Heart left ventricle (tissue), 16 donors: ENCODE measurements around the gene TPT1. TPM values are rescaled to one million over a fixed set of nuclear protein-coding genes. Genes with fewer than 3 reads are reported as not detected.

Experiments
- ATAC-seq, 4 donors: fragments of 200-7000 bp; cut with Tn5 transposase; one replicate each; pipeline ENCODE4 v1.9.1; 2020 to 2022; ENCODE audit warnings: moderate library complexity in 4 of 4, mild to moderate bottlenecking in 3 of 4, moderate number of reproducible peaks in 1 of 4
- DNase-seq, 5 donors: peaks; one replicate each; pipeline ENCODE4 v3.0.0-alpha.2; 2020
- H3K27ac ChIP-seq, 12 donors: fragments of 200-600 bp; sonication (generic) in 4 of 12; one replicate each; pipeline versions ENCODE4 v1.5.0 to v1.8.0; 2016 to 2022; ENCODE audit warnings: mild to moderate bottlenecking in 2 of 12
- H3K27me3 ChIP-seq, 9 donors: fragments of 200-600 bp; sonication (generic) in 2 of 9; one replicate each; pipeline versions ENCODE4 v1.5.1 to v1.8.0; 2016 to 2022; ENCODE audit warnings: mild to moderate bottlenecking in 3 of 9
- H3K36me3 ChIP-seq, 9 donors: fragments of 200-600 bp; sonication (generic) in 2 of 9; one replicate each; pipeline versions ENCODE4 v1.5.0 to v1.8.0; 2018 to 2022; ENCODE audit warnings: mild to moderate bottlenecking in 2 of 9
- H3K4me1 ChIP-seq, 12 donors: fragments of 200-600 bp; sonication (generic) in 4 of 12; one replicate each; pipeline versions ENCODE4 v1.5.0 to v1.8.0; 2016 to 2022; ENCODE audit warnings: mild to moderate bottlenecking in 3 of 12
- H3K4me3 ChIP-seq, 12 donors: fragments of 200-600 bp; sonication (generic) in 4 of 12; one replicate each; pipeline versions ENCODE4 v1.5.0 to v1.8.0; 2017 to 2022; ENCODE audit warnings: mild to moderate bottlenecking in 9 of 12, moderate library complexity in 4 of 12
- H3K9me3 ChIP-seq, 12 donors: fragments of 200-600 bp; sonication (generic) in 4 of 12; one replicate each; pipeline versions ENCODE4 v1.5.0 to v1.8.0; 2016 to 2022; ENCODE audit warnings: mild to moderate bottlenecking in 1 of 12
- CTCF ChIP-seq, 12 donors: fragments of 200-600 bp; sonication (generic) in 4 of 12; IDR thresholded peaks; one replicate each; pipeline versions ENCODE4 v1.5.0 to v1.8.0; 2018 to 2022; ENCODE audit warnings: antibody characterized with exemption in 12 of 12, mild to moderate bottlenecking in 5 of 12
- POLR2A ChIP-seq, 2 donors: fragments of 450-650 bp; IDR thresholded peaks; one replicate each; pipeline ENCODE4 v1.6.1; 2017; ENCODE audit warnings: antibody characterized with exemption in 2 of 2, mild to moderate bottlenecking in 2 of 2, moderate library complexity in 2 of 2
- WGBS, 4 donors: extraction: QIAGEN DNeasy Blood & Tissue Kit in 2 of 4; methylation state at CpG; one replicate each; pipeline versions ENCODE4 v1.1.5 to v1.1.7; 2013 to 2018; 5-methylcytosine and 5-hydroxymethylcytosine counted together
- intact Hi-C, 10 donors: fragments of 100-400 bp; cut with DNase I; formaldehyde crosslinking; loops; one replicate each; pipeline versions ENCODE4 v1.11.1 to v1.14.2; 2022
- polyA plus RNA-seq, 2 donors: library from polyadenylated mRNA; stranded (reverse); fragments of 200-250 nt; gene quantifications; one replicate each; pipeline ENCODE4 v1.2.3, GENCODE V29; 2013
- total RNA-seq, 9 donors: library from RNA; depleted of rRNA in 2 of 9; stranded (reverse); fragments of >200 nt in 2 of 9; fragmentation: NEBNext Ultra II Directional in 3 of 9; extraction: Animal tissue kit (Norgen Biotek cat#: 25700) in 3 of 9; gene quantifications; one replicate each; pipeline versions ENCODE4 v1.1.0 to v1.2.4, GENCODE V29; 2016 to 2023
- donor health status: ischemic (EF 13 %, LVEDD 7.1; RV severe dilation, severe dysfunction).
- donor health status: healthy with polysubstance abuse.
- donor health status: DM: no; HTN: yes; CAD: no.
- donor health status: DM: no; HTN: no; CAD: no.
- donor health status: ischemic (EF 25% LVEDD 6.9; RV normal size, moderate dysfunction).
- donor health status: ischemic (EF 25% LVEDD 5.7; RV mildly dilated, moderate dysfunction).
- donor health status: healthy.
- donor health status: DM: yes; HTN: yes; CAD: no.
- donor health status: ischemic (EF 35%, LVEDD 5.7; RV mildly dilated, moderate dysfunction).
- donor health status: nonischemic (EF 11% LVEDD 7.7; RV severe dilation, severe dysfunction).
- donor health status: DM: yes; HTN: yes; CAD: no.
- donor health status: PGD.
- donor health status: ischemic (EF 29% LVEDD 5.4; RV normal size, mild dysfunction).
- donor health status: nonischemic (EF 23%, LVEDD 6.1; RV moderate dilation, normal function).

Gene TPT1
- total and polyA plus RNA-seq, 11 donors = 1,738 to 7,117 (median 3,896) TPM

GRCh38 chr13:45332036-45332830 is 8.8 kb downstream of the TPT1 start:
- Histone ChIP-seq H3K36me3 (peaks cover 0 to 44% (median 32%) of the 10 kb centered on the region in 9 donors), H3K27me3 (no peaks in the 10 kb centered on the region), H3K4me1 (peaks cover 5 to 95% (median 73%) of the 10 kb centered on the region in 12 donors), H3K27ac (peak overlapping the region in 5 of 12 donors; percentile 5 to 53 (median 33)), H3K4me3 (no peak overlapping the region), H3K9me3 (no peaks in the 10 kb centered on the region)
- TF ChIP-seq CTCF (IDR thresholded peaks at IDR 0.05) = no peak
- TF ChIP-seq POLR2A (IDR thresholded peaks at IDR 0.05) = no peak
- intact Hi-C loops = no loop called here
- DNase-seq = peak in 1 of 5 donors; percentile 54
- ATAC-seq = peak in 2 of 4 donors; percentile 47 to 53
- WGBS, 4 donors = 84 to 91% (median 87%) methylated on average over 2 of the region's 2 CpGs

GRCh38 chr13:45331692-45332035 is 9.3 kb downstream of the TPT1 start:
- H3K4me1 ChIP-seq = peaks cover 5 to 94% (median 68%) of the 10 kb centered on the region in 12 donors
- H3K27ac ChIP-seq = peak overlapping the region in 5 of 12 donors; percentile 5 to 53 (median 33)
- H3K36me3 ChIP-seq = peaks cover 0 to 38% (median 26%) of the 10 kb centered on the region in 9 donors
- ATAC-seq = no peak
- no peaks in the 10 kb centered on the region for H3K9me3 ChIP-seq
- DNase-seq = no peak
- intact Hi-C loops = no loop called here
- TF ChIP-seq POLR2A (IDR thresholded peaks at IDR 0.05) = no peak
- TF ChIP-seq CTCF (IDR thresholded peaks at IDR 0.05) = no peak
- 75 to 85% (median 79%) methylated on average over 3 of the region's 3 CpGs for WGBS, 4 donors
- no peak overlapping the region for H3K4me3 ChIP-seq
- no peaks in the 10 kb centered on the region for H3K27me3 ChIP-seq

- Histone ChIP-seq H3K4me1 (peaks cover under 1 to 94% (median 66%) of the 10 kb centered on the region in 12 donors), H3K27ac (peak overlapping the region in 3 of 12 donors; percentile 3 to 51 (median 33)), H3K4me3 (no peak overlapping the region), H3K9me3 (peaks cover 0 to 2% (median 0%) of the 10 kb centered on the region in 12 donors), H3K36me3 (peaks cover 0 to 33% (median 21%) of the 10 kb centered on the region in 9 donors), H3K27me3 (no peaks in the 10 kb centered on the region)
- 50 to 83% (median 72%) methylated on average over 1 of the region's 1 CpG for WGBS, 4 donors
- no peak for ATAC-seq
- TF ChIP-seq CTCF (IDR thresholded peaks at IDR 0.05) (no peak), POLR2A (IDR thresholded peaks at IDR 0.05) (no peak)
- intact Hi-C loops = no loop called here
- no peak for DNase-seq
These were observed 9.8 kb downstream of the TPT1 start for GRCh38 chr13:45331123-45331619.

- peaks cover 0 to 3% (median 0%) of the 10 kb centered on the region in 12 donors for H3K9me3 ChIP-seq
- peaks cover 0 to 8% (median 0%) of the 10 kb centered on the region in 9 donors for H3K36me3 ChIP-seq
- peaks cover 0 to 88% (median 58%) of the 10 kb centered on the region in 12 donors for H3K4me1 ChIP-seq
- peak overlapping the region in 4 of 12 donors; percentile 29 to 37 (median 32) for H3K4me3 ChIP-seq
- ATAC-seq (no peak), DNase-seq (no peak)
- TF ChIP-seq POLR2A (IDR thresholded peaks at IDR 0.05) (no peak), CTCF (IDR thresholded peaks at IDR 0.05) (no peak)
- WGBS, 4 donors = 15 to 34% (median 23%) methylated on average over 3 of the region's 3 CpGs
- intact Hi-C loops = no loop called here
- no peaks in the 10 kb centered on the region for H3K27me3 ChIP-seq
- H3K27ac ChIP-seq = peak overlapping the region in 10 of 12 donors; percentile 70 to 86 (median 81)
These were observed 12.3 kb downstream of the TPT1 start for GRCh38 chr13:45328661-45329111.
